ENCODE data around the gene RGS7. TPM values are rescaled to one million over a fixed set of nuclear protein-coding genes. Genes with fewer than 3 reads are reported as not detected.

The RGS7 gene
- total RNA-seq, 2 experiments from 2014 or later = not detected

GRCh38 chr1:241139047-241139446, 218.0 kb downstream of the RGS7 start:
- DNase-seq (ENCODE audit: low spot score) = no peak
- no peaks in the 10 kb centered on the region for H3K4me1 ChIP-seq (ENCODE audit: insufficient read depth, low read length, poor library complexity, severe bottlenecking)
- no peaks in the 10 kb centered on the region for H3K9me2 ChIP-seq (ENCODE audit: insufficient read depth, low read length)
- CTCF ChIA-PET (ENCODE audit: unreplicated experiment) = no interaction called here
- no peaks in the 10 kb centered on the region for H3K9me3 ChIP-seq (ENCODE audit: low read length)
- no peak for TF ChIP-seq CTCF (conservative IDR thresholded peaks at IDR 0.05; ENCODE audit: low read length)
- no peak for TF ChIP-seq EZH2phosphoT487 (IDR thresholded peaks at IDR 0.05; ENCODE audit: borderline replicate concordance, low read depth, low read length)
- no peaks in the 10 kb centered on the region for H4K20me1 ChIP-seq (ENCODE audit: insufficient read depth, low read length)
- no peak overlapping the region for H3K27ac ChIP-seq (ENCODE audit: low read depth, low read length, poor library complexity, severe bottlenecking)
- no peak overlapping the region for H2AFZ ChIP-seq (ENCODE audit: low read length)
- POLR2A ChIA-PET = interaction anchor here (0.7 kb wide), 1 partner anchor 1022 kb away, joined by 3 read pairs; no protein-coding TSS in a partner anchor
- no peak overlapping the region for H3K4me3 ChIP-seq (ENCODE audit: low read depth, low read length, poor library complexity, severe bottlenecking)
- no peak overlapping the region for H3K4me2 ChIP-seq (ENCODE audit: low read length)
- intact Hi-C loops (cut with micrococcal nuclease; ENCODE audit: unreplicated experiment) = no loop called here
- no peaks in the 10 kb centered on the region for H3K79me2 ChIP-seq (ENCODE audit: insufficient read depth, low read depth, low read length)
- no TSS peak for BruUV-seq (replicated peaks)
- no peaks in the 10 kb centered on the region for H3K36me3 ChIP-seq (ENCODE audit: insufficient read depth, low read length)

- Histone ChIP-seq H3K79me2 (ENCODE audit: insufficient read depth, low read depth, low read length) (no peaks in the 10 kb centered on the region), H3K4me2 (ENCODE audit: low read length) (no peak overlapping the region), H4K20me1 (ENCODE audit: insufficient read depth, low read length) (no peaks in the 10 kb centered on the region), H3K9me2 (ENCODE audit: insufficient read depth, low read length) (no peaks in the 10 kb centered on the region), H3K4me3 (ENCODE audit: low read depth, low read length, poor library complexity, severe bottlenecking) (no peak overlapping the region), H2AFZ (ENCODE audit: low read length) (no peak overlapping the region), H3K9me3 (ENCODE audit: low read length) (no peaks in the 10 kb centered on the region), H3K36me3 (ENCODE audit: insufficient read depth, low read length) (no peaks in the 10 kb centered on the region), H3K27ac (ENCODE audit: low read depth, low read length, poor library complexity, severe bottlenecking) (no peak overlapping the region), H3K4me1 (ENCODE audit: insufficient read depth, low read length, poor library complexity, severe bottlenecking) (no peaks in the 10 kb centered on the region)
- no peak for DNase-seq (ENCODE audit: low spot score)
- CTCF ChIA-PET (ENCODE audit: unreplicated experiment) = no interaction called here
- POLR2A ChIA-PET = interaction anchor here (0.7 kb wide), 2 partner anchors 59 to 1021 kb away, joined by 3 read pairs; no protein-coding TSS in a partner anchor
- TF ChIP-seq EZH2phosphoT487 (IDR thresholded peaks at IDR 0.05; ENCODE audit: borderline replicate concordance, low read depth, low read length) (no peak), CTCF (conservative IDR thresholded peaks at IDR 0.05; ENCODE audit: low read length) (no peak)
- no TSS peak for BruUV-seq (replicated peaks)
- intact Hi-C loops (cut with micrococcal nuclease; ENCODE audit: unreplicated experiment) = no loop called here
Measured at GRCh38 chr1:241138248-241138647, 218.8 kb downstream of the RGS7 start.

- Histone ChIP-seq H3K9me3 (ENCODE audit: low read length) (no peaks in the 10 kb centered on the region), H3K27ac (ENCODE audit: low read depth, low read length, poor library complexity, severe bottlenecking) (no peak overlapping the region), H2AFZ (ENCODE audit: low read length) (no peak overlapping the region), H3K4me1 (ENCODE audit: insufficient read depth, low read length, poor library complexity, severe bottlenecking) (no peaks in the 10 kb centered on the region), H3K79me2 (ENCODE audit: insufficient read depth, low read depth, low read length) (no peaks in the 10 kb centered on the region), H3K36me3 (ENCODE audit: insufficient read depth, low read length) (no peaks in the 10 kb centered on the region), H3K9me2 (ENCODE audit: insufficient read depth, low read length) (no peaks in the 10 kb centered on the region), H3K4me2 (ENCODE audit: low read length) (no peak overlapping the region), H4K20me1 (ENCODE audit: insufficient read depth, low read length) (no peaks in the 10 kb centered on the region), H3K4me3 (ENCODE audit: low read depth, low read length, poor library complexity, severe bottlenecking) (no peak overlapping the region)
- DNase-seq (ENCODE audit: low spot score) = no peak
- TF ChIP-seq CTCF (conservative IDR thresholded peaks at IDR 0.05; ENCODE audit: low read length) (no peak), EZH2phosphoT487 (IDR thresholded peaks at IDR 0.05; ENCODE audit: borderline replicate concordance, low read depth, low read length) (no peak)
- no TSS peak for BruUV-seq (replicated peaks)
- CTCF ChIA-PET (ENCODE audit: unreplicated experiment) = no interaction called here
- POLR2A ChIA-PET = interaction anchor here (0.9 kb wide), 1 partner anchor 10 kb away, joined by 4 read pairs; no protein-coding TSS in a partner anchor
- intact Hi-C loops (cut with micrococcal nuclease; ENCODE audit: unreplicated experiment) = no loop called here
Measured at GRCh38 chr1:241136389-241136788, 220.6 kb downstream of the RGS7 start.
